Hepatocyte (in vitro differentiated cells): Measurements from ENCODE around the gene SNX25. TPM values are rescaled to one million over a fixed set of nuclear protein-coding genes. Genes with fewer than 3 reads are reported as not detected.

Experiments used
- DNase-seq: peaks from one replicate; pipeline ENCODE4 v3.0.0-alpha.2; 2016; ENCODE audit warnings: low spot score
- H2AFZ ChIP-seq: fragments of 200-600 bp; sonication (generic); 2 replicates; pipeline ENCODE4 v1.6.0; 2016; ENCODE audit warnings: antibody characterized with exemption, mild to moderate bottlenecking
- H3K27ac ChIP-seq: fragments of 200-600 bp; sonication (generic); 2 replicates; pipeline ENCODE4 v1.5.1; 2016; ENCODE audit warnings: mild to moderate bottlenecking
- H3K27me3 ChIP-seq: fragments of 200-600 bp; sonication (generic); 2 replicates; pipeline ENCODE4 v1.6.1; 2016
- H3K36me3 ChIP-seq: fragments of 200-600 bp; sonication (generic); replicated peaks from 2 replicates; pipeline ENCODE4 v1.5.1; 2016; ENCODE audit warnings: low read depth; ENCODE audit not compliant: insufficient read depth
- H3K4me1 ChIP-seq: fragments of 200-600 bp; sonication (generic); 2 replicates; pipeline ENCODE4 v1.5.1; 2016; ENCODE audit warnings: mild to moderate bottlenecking, moderate library complexity; ENCODE audit not compliant: insufficient read depth
- H3K4me2 ChIP-seq: fragments of 200-600 bp; sonication (generic); 2 replicates; pipeline ENCODE4 v1.6.0; 2016
- H3K4me3 ChIP-seq: fragments of 200-600 bp; sonication (generic); 2 replicates; pipeline ENCODE4 v1.5.1; 2016; ENCODE audit warnings: mild to moderate bottlenecking
- H3K79me2 ChIP-seq: fragments of 200-600 bp; sonication (generic); 2 replicates; pipeline ENCODE4 v1.6.0; 2017; ENCODE audit warnings: mild to moderate bottlenecking
- H3K9me2 ChIP-seq: fragments of 200-600 bp; sonication (generic); replicated peaks from 2 replicates; pipeline ENCODE4 v1.6.0; 2017; ENCODE audit warnings: mild to moderate bottlenecking; ENCODE audit not compliant: insufficient read depth
- H3K9me3 ChIP-seq: fragments of 200-600 bp; sonication (generic); 2 replicates; pipeline ENCODE4 v1.5.1; 2016; ENCODE audit warnings: low read depth, mild to moderate bottlenecking
- H4K20me1 ChIP-seq: fragments of 200-600 bp; sonication (generic); 2 replicates; pipeline ENCODE4 v1.6.0; 2016; ENCODE audit warnings: mild to moderate bottlenecking; ENCODE audit not compliant: insufficient read depth, poor library complexity, severe bottlenecking
- CTCF ChIP-seq: fragments of 200-600 bp; sonication (generic); IDR thresholded peaks from 2 replicates; pipeline ENCODE4 v1.5.1; 2016; ENCODE audit warnings: antibody characterized with exemption, mild to moderate bottlenecking; ENCODE audit not compliant: poor library complexity
- EZH2 ChIP-seq: fragments of 200-600 bp; sonication (generic); IDR thresholded peaks from 2 replicates; pipeline ENCODE4 v1.6.1; 2016; ENCODE audit warnings: antibody characterized with exemption, mild to moderate bottlenecking, borderline replicate concordance
- EZH2phosphoT487 ChIP-seq: fragments of 200-600 bp; sonication (generic); IDR thresholded peaks from one replicate; pipeline ENCODE4 v1.6.1; 2018; ENCODE audit warnings: antibody characterized with exemption, mild to moderate bottlenecking, low read depth, moderate library complexity; ENCODE audit not compliant: unreplicated experiment, severe bottlenecking
- WGBS: methylation state at CpG from one replicate; pipeline ENCODE4 v1.1.6; 2016; ENCODE audit warnings: low lambda C conversion rate; ENCODE audit errors: missing lambda C conversion rate; 5-methylcytosine and 5-hydroxymethylcytosine counted together
- polyA plus RNA-seq: library from polyadenylated mRNA; unstranded; fragments of >200 nt; fragmentation: Nextera tagmentation; extraction: Ambion mirVana; gene quantifications from 2 replicates; pipeline ENCODE4 v1.2.1, GENCODE V29; 2016
- total RNA-seq: library from RNA; depleted of rRNA; stranded (reverse); fragments of >200 nt; gene quantifications from 2 replicates; pipeline ENCODE4 v1.2.3, GENCODE V29; 2014

The SNX25 gene
- total and polyA plus RNA-seq, 2 experiments from 2014 or later = 16.5 to 20.3 TPM

- TF ChIP-seq CTCF (no peak), EZH2 (no peak), EZH2phosphoT487 (no peak)
- no peak overlapping the region for H3K4me2 ChIP-seq
- 87% methylated on average over 4 of the region's 4 CpGs for WGBS
Observed at GRCh38 chr4:185287031-185287430, 77.6 kb downstream of the SNX25 start.

GRCh38 chr4:185290018-185290607 lies 80.7 kb downstream of the SNX25 start:
- Histone ChIP-seq H3K4me1 (peaks cover 3% of the 10 kb centered on the region), H3K27me3 (no peaks in the 10 kb centered on the region), H3K36me3 (no peaks in the 10 kb centered on the region), H4K20me1 (no peaks in the 10 kb centered on the region), H3K79me2 (no peaks in the 10 kb centered on the region), H2AFZ (no peak overlapping the region), H3K9me2 (no peaks in the 10 kb centered on the region), H3K9me3 (no peaks in the 10 kb centered on the region), H3K27ac (no peak overlapping the region), H3K4me3 (no peak overlapping the region), H3K4me2 (no peak overlapping the region)
- WGBS = 76% methylated on average over 6 of the region's 6 CpGs
- no peak for DNase-seq
- TF ChIP-seq EZH2 (no peak), EZH2phosphoT487 (no peak), CTCF (no peak)

More at GRCh38 chr4:185287031-185287430, 77.6 kb downstream of the SNX25 start:
- Histone ChIP-seq H3K9me3 (no peaks in the 10 kb centered on the region), H3K36me3 (no peaks in the 10 kb centered on the region), H3K79me2 (no peaks in the 10 kb centered on the region), H2AFZ (no peak overlapping the region), H3K4me3 (no peak overlapping the region), H3K27ac (no peak overlapping the region), H3K9me2 (no peaks in the 10 kb centered on the region), H4K20me1 (no peaks in the 10 kb centered on the region), H3K27me3 (no peaks in the 10 kb centered on the region), H3K4me1 (peaks cover 3% of the 10 kb centered on the region)
- DNase-seq = no peak

- TF ChIP-seq EZH2 = no peak
- no peak for TF ChIP-seq CTCF
- TF ChIP-seq EZH2phosphoT487 = no peak
- DNase-seq = no peak
- H4K20me1 ChIP-seq = no peaks in the 10 kb centered on the region
- H3K36me3 ChIP-seq = no peaks in the 10 kb centered on the region
- no peaks in the 10 kb centered on the region for H3K27me3 ChIP-seq
- no peak overlapping the region for H3K4me3 ChIP-seq
- no peaks in the 10 kb centered on the region for H3K79me2 ChIP-seq
- H2AFZ ChIP-seq = no peak overlapping the region
- H3K9me3 ChIP-seq = no peaks in the 10 kb centered on the region
- H3K27ac ChIP-seq = no peak overlapping the region
- no peak overlapping the region for H3K4me2 ChIP-seq
- no peaks in the 10 kb centered on the region for H3K9me2 ChIP-seq
- WGBS = 68% methylated on average over 5 of the region's 5 CpGs
- H3K4me1 ChIP-seq = peaks cover 3% of the 10 kb centered on the region
Observed at GRCh38 chr4:185290656-185291055, 81.3 kb downstream of the SNX25 start.

GRCh38 chr4:185293202-185293601 lies 83.8 kb downstream of the SNX25 start:
- Histone ChIP-seq H3K36me3 (no peaks in the 10 kb centered on the region), H3K4me1 (peaks cover 3% of the 10 kb centered on the region), H3K27ac (no peak overlapping the region), H3K4me3 (no peak overlapping the region), H3K9me2 (no peaks in the 10 kb centered on the region), H4K20me1 (no peaks in the 10 kb centered on the region), H3K79me2 (no peaks in the 10 kb centered on the region), H3K27me3 (no peaks in the 10 kb centered on the region), H3K4me2 (no peak overlapping the region), H3K9me3 (no peaks in the 10 kb centered on the region), H2AFZ (no peak overlapping the region)
- TF ChIP-seq EZH2 (no peak), EZH2phosphoT487 (no peak), CTCF (no peak)
- no peak for DNase-seq
- WGBS = 89% methylated on average over 1 of the region's 1 CpG
